NCI-H128 (cell line): ENCODE measurements around the gene PRDM16.
"Not testable (repeated sequence)": the region's sequence is repeated elsewhere in the genome, so short reads cannot be mapped to it uniquely, and the experiment has no call there.

Experiments
- DNase-seq: peaks from one replicate; lab custom pipeline; 2025; ENCODE audit not compliant: unreplicated experiment; lab: John Stamatoyannopoulos, UW

Gene PRDM16

DNA sequence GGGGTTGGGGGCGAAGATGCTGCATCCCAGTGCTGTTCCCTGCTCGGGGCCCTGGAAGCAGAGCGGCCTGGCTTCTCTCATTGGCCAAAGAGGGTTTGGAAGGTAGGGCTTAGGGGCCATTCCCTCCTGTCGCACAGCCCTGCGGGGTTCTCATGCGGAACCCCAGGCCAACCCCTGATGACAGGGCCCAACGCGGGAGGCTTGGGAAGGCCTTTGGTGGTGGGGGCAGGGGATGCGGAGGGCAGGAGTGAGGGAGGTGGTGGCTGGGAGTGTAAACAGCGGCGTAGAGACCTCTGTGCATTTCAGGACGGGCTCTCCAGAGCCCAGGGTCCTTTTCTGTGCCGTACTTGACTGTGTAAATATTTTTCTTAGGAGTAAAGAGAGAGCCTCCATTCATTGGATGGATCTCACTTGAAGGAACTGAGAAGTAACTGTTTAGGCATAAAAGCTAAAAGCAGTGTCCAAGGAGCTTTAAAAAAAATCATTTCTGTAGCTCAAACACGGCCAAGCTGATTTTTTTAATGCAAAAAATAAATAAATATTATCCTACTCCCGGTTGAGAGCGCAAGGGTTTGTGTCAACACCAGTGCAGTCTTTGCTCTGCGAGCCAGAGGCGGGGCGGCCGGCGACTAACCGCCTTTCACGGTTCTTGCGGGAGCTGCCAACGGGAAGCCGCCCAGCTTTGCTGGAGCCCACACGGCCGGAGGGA is 169.1 kb downstream of the PRDM16 start:
- DNase-seq, result no peak

DNA sequence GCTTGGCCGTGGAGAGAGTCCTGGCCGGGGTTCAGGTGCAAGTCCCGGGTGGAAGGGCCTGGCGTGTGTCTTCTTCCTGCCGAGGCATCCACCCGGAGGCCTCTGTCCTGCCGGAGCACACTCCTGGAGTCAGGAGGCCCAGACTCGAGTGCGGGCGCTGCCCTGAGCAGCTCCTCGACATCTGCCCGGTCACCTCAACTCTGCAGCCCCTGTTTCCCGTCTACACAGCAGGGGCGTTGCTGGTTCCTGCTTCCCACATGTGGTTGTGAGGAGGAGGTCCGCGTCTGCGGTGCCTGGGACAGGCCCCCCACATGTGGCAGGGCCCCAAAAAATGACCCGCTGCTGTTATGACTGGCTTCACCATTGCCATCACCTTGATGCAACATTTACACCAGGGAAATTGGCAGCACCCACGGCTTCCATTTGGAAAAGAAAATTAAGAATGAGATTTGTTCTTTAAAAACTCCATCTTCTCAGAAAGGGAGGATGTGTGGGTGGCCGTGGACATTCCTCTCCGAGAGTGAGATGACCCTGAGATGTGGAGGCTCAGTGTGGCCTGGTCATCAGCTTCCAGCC is 169.8 kb downstream of the PRDM16 start:
- DNase-seq, result no peak

DNA sequence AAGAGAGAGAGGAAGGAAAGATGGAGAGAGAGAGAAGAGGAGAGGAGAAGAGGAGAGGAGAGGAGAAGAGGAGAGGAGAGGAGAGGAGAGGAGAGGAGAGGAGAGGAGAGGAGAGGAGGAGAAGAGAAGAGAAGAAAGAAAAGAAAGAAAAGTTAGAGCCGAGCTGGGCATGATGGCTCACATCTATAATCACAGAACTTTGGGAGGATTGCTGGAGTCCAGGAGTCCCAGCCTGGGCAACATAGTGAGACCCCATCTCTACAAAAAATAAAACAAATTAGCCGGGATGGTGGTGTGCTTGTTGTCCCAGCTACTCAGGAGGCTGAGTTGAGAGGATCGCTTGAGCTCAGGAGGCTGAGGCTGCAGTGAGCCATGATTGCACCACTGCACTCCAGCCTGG is 171.0 kb downstream of the PRDM16 start:
- not testable (repeated sequence) for DNase-seq

DNA sequence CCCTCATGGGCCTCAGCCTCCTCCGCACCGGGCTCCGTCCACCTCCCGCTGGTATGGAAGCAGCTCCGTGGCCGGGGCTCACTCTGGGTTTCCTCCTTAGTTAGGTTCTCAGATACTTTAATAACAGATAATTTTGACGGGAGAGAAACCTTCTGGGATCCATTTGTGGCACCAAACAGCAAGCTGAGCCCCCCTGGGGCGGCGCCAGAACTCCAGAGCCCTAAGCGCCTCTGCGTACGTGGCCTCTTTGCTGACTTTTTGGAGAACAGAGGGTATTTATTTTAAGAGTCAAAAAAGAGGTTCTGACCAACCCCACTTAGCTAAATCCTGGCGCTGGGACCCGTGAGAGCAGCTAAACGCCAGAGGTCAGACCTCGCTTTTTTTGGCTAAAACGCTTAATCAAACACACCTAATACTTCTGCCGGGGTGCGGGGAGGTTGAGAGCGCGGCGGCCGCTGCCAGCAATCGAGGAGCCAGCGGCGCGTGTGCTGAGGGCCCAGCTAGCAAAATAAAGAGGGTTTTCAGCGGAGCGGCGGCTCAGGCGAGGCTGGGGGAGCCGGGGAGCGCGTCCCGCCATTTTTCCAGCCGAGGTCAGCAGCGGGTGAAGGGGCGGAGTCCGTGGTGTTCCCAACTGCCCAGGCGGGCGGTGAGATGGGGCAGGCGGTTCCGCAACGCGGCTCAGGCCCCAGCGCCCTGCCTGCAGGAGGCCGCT is 171.7 kb downstream of the PRDM16 start:
- no peak for DNase-seq

DNA sequence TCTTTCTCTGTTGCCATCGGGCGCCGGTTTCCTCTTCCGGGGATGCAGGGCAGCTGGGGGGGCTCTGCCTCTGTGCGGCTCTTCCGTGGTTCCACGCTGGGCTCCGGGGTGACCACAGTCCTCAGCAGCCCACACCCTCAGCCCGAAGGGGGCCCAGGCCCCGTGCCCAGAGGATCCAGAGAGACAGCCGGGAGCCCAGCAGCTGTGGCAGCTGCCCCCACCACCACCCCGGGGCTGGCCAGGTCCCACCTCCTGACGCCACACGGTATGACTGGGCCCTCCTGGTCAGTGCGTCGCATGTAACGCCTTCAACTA is 172.2 kb downstream of the PRDM16 start:
- no peak for DNase-seq

DNA sequence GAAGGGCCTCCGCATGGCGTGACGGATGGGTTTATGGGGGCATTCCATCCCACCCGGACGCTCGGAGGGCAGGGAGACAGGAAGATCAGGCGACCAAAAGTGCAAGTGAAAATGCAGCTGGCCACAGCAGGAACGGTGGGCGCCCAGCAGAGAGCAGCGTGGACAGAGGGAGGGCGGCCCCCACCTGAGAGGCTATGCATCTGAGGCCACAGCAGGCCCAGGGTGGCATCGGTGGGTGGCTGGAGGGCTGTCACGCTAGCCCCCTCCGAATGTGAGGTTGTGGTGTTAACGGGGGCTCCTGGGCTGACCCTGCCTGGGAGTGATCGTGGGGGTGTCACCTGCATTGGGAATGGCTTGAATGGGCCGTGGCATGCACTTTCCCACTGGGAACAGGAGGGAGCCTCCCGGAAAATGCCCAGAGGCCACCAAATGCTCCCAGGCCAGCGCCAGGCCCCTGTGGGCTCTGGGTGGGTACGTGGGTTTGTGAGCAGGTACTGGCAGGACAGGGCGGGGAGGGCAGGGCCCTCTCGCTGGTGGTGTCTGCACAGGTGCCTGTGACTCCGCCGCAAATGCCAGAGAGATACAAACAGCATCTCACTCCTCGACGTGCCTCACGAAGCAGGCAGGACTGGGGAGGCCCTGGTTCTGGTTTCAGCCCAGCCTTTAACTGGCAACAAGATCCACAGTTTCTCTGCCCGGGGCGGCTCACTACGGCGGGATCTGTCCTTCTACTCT is 172.8 kb downstream of the PRDM16 start:
- DNase-seq, result no peak

DNA sequence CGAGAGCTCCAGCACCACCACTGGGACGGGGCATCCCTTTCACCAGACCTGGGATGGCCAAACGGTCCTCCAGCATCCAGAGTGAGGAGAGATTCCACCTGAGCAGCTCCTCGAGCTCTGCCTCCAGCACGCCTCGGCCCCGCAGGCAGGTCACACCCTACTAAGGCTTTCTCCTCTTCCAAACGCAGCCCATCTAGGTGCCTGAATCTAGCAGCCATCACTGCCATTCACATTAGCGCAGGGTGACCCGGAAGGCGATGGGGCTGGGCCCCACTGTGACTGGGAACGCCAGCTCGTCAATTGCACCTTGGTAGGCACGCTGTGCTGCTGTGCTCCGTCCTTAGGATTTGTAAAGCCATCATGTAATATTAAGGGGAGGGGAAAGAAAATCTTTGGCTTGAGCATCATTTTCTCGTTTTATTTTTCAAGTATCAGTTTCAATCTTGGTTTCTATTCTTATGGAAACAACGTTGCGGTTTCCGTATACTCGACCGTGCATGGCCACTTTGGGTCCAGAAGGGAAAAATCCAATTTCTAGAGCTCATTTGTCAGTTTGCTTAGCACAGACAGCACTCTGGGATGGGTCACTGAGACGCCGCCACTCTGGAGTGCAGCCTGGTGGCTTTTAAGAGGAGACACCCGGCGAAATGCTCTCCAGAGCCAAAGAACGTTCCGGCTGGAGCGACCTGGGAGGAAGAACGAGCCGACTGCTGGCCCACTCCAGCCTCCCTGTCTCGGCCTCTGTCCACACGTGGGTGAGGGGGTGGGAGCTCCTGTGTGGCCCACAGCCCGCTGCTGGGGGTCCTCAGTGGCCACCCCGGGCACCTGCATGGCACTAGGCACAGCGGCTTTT is 173.6 kb downstream of the PRDM16 start:
- DNase-seq, result no peak

DNA sequence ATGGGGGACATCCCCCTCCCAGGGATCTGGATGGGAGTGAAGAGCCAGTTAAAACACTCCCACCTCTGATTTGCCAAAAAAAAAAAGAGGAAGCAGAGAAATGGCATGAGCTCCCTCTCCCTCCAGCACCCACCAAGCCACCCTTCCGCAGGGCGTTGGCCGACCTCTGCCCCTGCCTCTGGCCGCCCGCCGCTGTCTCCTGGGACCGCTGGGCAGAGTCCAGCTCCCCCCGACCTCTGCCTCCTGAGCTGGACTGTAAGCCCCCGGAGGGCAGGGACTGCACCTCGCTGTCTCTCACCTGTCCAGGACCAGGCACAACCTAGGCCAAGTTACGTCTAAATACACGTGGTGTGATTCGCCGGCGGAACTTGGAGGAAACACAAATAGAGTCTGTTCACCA is 174.3 kb downstream of the PRDM16 start:
- no peak for DNase-seq

DNA sequence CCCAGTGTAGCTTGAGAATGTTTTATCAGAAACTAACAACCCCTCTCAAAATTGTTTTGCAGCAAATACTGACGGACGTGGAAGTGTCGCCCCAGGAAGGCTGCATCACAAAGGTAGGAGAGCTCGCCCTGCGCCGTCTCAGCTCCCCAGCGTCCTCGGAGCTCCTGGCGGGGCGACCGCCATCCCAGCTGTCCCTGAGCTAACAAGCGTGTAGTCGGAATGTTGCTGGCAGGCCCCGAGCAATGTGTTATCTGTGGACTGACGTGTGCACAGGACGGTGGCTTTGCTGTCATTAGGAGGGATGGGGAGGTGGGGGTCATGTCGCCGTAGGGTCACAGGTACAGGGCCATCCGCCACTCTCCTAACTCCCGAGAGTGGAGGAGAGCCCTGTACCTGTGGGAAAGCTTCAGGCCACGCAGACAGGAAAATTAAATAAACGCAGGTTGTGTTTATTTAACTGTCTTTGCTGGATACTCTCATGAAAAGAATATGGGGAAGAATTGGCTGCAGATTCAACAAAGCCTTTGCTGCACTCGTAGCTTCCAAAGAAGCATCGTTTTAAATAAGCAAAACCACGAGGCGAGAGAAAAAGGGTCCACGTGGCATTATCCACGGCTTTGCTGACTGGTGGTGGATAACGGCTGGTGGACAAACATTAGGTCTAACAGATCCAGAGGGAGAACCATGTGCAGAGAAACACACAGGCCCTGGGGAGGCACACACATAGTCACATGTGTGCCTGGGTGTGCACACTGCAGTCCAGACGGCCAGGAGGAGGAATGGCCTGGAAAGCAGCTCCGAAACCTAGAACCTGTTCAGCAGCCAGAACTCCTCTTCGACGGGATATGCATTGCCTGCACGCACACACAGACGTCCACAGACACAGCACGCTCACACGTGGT is 175.3 kb downstream of the PRDM16 start:
- no peak for DNase-seq

DNA sequence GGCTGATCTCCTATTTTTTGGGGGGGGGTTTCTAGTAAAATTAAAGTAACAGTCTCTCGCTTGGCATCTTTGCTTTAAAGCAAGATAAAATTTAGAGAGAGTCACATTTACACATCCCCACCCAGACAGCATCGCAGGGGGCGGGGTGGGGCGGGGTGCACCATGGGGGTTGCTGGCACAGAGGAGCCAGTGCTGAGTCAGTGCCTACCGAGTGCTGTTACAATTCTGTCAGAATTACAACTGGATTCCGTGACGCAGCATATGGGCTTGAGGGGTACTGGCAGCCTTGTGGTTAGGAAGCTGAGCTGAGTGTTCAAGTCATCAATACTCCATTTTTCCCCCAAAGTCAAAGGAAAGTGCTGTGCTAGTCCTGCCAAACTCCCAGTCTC is 175.9 kb downstream of the PRDM16 start:
- DNase-seq, result no peak

DNA sequence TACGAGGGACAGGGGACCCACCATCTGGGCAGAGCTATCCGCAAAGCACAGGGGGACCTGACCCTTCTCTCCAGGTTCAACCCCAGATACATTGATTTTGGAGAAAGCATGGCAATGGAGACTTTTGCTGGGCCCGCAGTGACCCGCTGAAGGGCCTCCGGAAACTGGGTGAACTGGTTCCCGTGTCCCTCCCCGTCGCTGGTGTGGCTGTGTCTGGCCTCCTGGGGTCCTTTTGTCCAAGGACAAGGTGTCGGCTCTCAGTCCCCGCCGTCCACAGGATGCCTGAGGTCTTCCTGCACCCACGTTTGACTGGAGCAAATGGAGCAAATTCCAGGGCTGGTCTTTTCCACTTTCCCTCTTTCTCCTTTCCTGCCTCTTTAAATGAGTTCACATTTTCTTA is 176.3 kb downstream of the PRDM16 start:
- no peak for DNase-seq

DNA sequence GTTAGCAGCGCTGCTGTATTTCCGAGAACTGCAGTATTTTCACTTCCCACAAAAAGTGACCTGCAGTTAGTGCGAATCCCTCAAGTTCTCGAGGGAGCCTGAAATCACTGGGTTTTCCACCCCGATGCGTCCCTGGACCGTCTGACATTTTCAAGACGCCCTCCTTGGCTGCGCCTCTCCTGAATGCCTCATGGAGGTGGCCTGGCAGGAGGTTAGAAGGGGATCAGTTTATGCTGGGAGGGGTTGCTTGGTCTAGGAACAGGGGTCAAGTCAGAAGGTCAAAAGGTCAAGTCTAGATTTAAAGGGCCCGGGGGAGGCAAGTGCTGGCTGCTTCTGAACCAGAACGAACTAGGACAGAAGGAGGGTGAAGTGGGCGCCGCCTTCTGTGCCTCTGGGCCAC is 176.8 kb downstream of the PRDM16 start:
- DNase-seq, result no peak

DNA sequence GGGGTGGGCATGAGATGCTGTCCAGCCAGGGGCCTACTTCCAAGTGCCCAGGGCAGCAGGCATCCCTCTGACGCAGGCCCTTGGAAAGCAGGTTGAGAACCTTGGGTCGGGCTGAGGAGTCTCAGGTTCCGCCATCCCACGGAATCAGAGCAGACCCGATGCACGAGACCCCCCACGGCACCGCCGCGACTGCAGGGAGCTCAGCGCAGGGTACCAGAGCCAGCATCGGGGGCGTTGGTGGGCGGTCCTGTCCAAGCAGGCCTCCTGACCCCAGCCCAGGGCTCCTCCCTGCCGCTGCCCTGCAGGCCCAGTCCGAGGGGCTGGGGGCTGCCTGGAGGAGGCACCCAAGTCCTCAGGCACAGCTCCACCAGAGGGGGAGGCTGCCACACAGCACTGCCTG is 177.2 kb downstream of the PRDM16 start:
- DNase-seq, result no peak

DNA sequence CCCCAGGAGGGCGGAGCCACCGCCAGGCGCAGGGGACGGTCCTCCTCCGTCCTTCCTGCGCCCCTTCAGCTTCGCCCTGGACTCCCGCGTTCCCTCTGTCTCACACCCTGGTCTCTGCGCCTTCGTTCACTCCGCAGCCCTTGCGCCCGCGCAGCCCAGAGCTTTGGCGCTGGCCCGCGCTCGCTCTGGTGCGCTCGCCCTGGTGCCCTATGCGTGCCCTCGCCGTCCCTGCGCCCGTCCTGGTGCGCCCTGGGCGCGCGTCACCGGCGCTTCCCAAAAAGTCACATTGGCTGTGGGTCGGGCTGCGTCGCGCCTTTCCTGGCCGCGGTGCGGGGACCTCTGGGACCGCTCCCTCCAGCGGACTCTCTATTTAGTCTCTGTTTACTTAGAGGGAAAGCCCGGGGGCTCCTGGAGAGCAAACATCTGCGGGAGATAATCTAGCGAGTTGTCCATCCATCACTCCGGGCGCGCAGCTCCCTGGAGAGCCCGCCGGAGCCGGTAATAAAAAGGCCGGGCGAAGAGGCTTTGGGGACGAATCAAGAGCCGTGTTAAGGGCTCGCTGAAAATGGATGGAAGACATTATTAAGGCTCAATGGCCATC is 178.6 kb downstream of the PRDM16 start:
- DNase-seq, result no peak

DNA sequence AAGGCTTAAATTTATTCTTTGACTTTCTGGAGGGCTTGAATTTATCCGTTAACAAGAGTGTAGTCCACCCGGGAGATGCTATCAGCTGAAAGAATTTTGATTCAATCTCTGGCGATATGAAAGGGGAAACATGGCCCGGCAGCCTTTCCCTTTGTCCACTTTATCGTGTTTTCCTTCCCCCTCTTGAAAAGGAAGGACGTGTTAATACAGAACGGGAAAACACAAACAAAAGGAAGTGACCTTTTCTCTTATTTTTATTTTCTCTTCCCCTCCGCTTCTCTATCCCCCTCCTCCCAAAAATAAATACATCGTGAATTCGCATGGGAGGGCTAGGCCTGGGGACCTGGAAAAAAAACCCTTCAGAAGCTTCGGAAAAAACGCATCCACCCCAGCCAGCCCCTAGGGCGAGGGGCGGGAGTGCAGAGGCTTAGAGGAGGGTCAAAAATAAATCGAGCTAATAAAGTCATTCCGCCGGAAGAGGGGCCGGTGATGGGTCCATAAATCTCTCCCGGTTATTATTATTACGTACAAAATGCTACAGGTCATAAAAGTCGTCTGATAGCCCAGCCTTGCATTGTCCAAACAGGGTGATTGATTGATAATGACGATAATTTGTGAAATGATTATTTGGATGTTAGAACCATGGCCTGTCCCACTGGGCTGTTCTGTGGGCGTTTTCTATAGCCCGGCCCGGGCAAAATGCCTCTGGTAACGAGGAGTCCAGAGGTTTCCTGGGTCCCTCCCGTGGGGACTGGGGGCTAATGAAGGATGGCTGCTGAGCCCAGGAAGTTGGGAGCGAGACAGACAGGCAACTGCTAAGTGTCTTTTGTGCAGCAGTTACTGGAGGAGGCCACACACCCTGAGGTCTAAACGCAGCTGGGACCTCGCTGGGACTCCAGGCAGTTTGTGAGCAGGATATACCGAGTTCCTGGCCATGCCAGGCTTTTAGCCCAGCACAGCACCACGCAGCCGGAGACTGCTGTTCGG is 179.4 kb downstream of the PRDM16 start:
- DNase-seq, result no peak

DNA sequence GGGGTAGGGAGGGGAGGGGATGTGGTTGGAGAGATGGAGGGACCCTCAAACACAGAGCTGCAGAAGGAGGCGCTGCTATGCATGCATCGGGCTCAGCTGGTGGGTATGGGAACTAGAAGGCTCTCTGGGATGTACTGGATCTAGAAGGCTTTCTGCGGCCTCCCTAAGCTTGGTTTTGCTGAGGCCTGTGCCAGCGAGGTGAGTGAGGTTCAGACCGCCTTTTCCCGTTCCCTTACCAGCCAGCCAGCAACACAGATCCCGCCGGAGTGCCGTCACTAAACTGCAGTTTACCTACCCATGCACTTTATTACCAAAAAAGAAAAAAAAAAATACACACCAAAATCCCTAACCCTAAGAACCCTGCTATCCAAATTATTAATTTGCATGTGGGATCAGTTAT is 180.2 kb downstream of the PRDM16 start:
- DNase-seq, result no peak

DNA sequence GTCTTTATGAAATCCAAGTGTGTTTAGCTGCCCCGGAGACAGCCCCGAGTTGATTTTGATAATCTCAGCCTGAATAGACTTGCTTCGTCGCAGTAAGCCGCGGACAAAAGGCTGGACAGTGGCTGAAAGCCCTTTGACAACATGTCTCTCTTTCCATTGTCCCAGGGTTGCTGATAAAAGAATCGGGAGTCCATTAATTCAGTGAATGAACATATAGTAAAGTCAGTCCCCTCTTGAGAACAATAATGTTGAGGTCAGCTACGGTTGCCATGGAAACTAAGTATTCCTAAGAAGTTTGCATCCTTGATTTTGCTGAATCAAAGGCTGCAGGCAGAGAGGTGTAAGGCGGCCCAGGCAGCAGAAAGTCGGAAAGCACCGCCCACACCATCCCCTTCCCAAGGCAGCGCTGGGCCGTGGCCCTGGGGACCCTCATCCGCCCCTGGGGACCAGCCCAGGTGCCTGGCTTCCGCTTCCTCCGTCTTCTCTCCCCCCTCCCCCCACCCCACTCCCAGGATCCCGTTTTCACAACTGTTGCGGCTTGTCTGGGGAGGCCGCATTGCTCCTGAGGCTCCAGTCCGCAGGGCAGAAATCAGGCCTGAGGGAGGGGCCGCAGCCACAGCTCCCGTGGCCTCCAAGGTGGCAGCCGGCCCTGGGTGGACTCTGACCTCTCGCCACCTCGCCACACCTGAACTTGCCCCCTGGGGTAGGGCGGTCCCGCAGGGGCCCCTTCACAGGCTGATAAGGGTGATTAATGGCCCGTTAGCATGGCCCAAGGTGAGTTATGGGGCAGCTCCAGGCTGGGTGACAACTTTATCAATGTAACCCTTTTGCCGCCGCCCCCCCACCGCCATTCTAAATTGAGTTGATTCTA is 180.9 kb downstream of the PRDM16 start:
- DNase-seq, result no peak

DNA sequence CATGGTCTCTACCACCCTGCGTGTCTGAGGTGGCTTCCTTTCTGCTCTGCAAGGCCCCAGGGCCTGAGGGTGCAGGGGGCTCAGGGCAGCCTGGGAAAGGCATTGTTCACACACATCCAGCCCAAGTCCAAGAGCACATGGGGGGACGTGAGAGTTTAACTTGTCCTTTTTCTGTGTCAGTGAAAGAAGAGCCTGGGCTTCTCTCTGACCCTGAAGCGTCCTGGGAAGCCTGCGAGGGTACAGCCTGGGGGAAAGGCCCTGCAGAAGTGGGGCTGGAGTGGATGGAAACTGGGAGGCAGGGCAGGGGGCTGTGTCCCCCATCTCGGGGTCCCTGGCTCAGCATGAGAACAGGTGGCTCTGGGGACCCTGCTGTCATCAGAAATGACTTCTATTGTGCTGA is 181.6 kb downstream of the PRDM16 start:
- no peak for DNase-seq
